GM18502 (cell line): ENCODE measurements around the gene TRMT2A.

Experiments
- ATAC-seq: cut with Tn5 transposase; IDR thresholded peaks from one replicate; pipeline ENCODE4 v1.9.1; 2021; ENCODE audit warnings: mild to moderate bottlenecking; ENCODE audit not compliant: unreplicated experiment, poor library complexity

The TRMT2A gene

GRCh38 chr22:20149257-20150250, 32.5 kb upstream of the TRMT2A start:
- no peak for ATAC-seq

- no peak for ATAC-seq
Observed at GRCh38 chr22:20148414-20148813, 31.4 kb upstream of the TRMT2A start.

- ATAC-seq, result no peak
Observed at GRCh38 chr22:20147237-20147988, 30.4 kb upstream of the TRMT2A start.

- ATAC-seq, result no peak
Observed at GRCh38 chr22:20146777-20147176, 29.8 kb upstream of the TRMT2A start.

- ATAC-seq, result no peak
Observed at GRCh38 chr22:20145832-20146223, 28.8 kb upstream of the TRMT2A start.

GRCh38 chr22:20145206-20145831, 28.3 kb upstream of the TRMT2A start:
- ATAC-seq, result no peak

GRCh38 chr22:20143883-20144665, 27.0 kb upstream of the TRMT2A start:
- ATAC-seq, result no peak

GRCh38 chr22:20142711-20143621, 25.9 kb upstream of the TRMT2A start:
- ATAC-seq, result no peak

GRCh38 chr22:20141186-20142077, 24.4 kb upstream of the TRMT2A start:
- ATAC-seq, result no peak

GRCh38 chr22:20140521-20140964, 23.5 kb upstream of the TRMT2A start:
- ATAC-seq, result no peak

- ATAC-seq, result no peak
Observed at GRCh38 chr22:20140107-20140445, 23.1 kb upstream of the TRMT2A start.

GRCh38 chr22:20139391-20140106, 22.5 kb upstream of the TRMT2A start:
- no peak for ATAC-seq

GRCh38 chr22:20138868-20139267, 21.8 kb upstream of the TRMT2A start:
- no peak for ATAC-seq

GRCh38 chr22:20138417-20138738, 21.4 kb upstream of the TRMT2A start:
- ATAC-seq, result no peak

GRCh38 chr22:20137671-20138416, 20.8 kb upstream of the TRMT2A start:
- ATAC-seq, result no peak

- no peak for ATAC-seq
Observed at GRCh38 chr22:20137113-20137512, 20.1 kb upstream of the TRMT2A start.

GRCh38 chr22:20136603-20136873, 19.5 kb upstream of the TRMT2A start:
- ATAC-seq, result no peak
